ENCODE measurements around the gene ASGR1.

DNA sequence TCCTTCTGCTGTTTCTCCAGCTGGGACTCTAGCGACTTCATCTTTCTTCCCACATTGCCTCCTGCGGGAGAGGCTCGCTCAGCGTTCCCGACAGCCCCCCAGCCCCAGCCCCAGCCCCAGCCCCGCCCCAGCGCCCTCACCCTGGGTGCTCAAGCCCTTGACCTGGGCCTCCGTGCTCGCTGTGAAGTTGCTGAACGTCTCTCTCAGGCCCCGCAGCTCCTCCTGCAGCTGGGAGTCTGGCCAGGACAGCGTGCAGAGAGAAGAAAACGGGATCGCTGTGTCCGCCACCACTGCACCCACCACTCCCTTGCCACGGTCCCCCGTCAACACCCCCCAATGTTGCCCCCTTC is 2.4 kb downstream of the ASGR1 start:
- TF ChIP-seq, protein P1, sequence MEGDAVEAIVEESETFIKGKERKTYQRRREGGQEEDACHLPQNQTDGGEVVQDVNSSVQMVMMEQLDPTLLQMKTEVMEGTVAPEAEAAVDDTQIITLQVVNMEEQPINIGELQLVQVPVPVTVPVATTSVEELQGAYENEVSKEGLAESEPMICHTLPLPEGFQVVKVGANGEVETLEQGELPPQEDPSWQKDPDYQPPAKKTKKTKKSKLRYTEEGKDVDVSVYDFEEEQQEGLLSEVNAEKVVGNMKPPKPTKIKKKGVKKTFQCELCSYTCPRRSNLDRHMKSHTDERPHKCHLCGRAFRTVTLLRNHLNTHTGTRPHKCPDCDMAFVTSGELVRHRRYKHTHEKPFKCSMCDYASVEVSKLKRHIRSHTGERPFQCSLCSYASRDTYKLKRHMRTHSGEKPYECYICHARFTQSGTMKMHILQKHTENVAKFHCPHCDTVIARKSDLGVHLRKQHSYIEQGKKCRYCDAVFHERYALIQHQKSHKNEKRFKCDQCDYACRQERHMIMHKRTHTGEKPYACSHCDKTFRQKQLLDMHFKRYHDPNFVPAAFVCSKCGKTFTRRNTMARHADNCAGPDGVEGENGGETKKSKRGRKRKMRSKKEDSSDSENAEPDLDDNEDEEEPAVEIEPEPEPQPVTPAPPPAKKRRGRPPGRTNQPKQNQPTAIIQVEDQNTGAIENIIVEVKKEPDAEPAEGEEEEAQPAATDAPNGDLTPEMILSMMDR (IDR thresholded peaks at IDR 0.05; ENCODE audit: borderline replicate concordance, extremely low read depth, low read length, poor library complexity, severe bottlenecking): no peak
- TF ChIP-seq EZH2 (IDR thresholded peaks at IDR 0.05; ENCODE audit: borderline replicate concordance, low read depth, low read length, severe bottlenecking): no peak

All from DND-41 (cell line).